MM.1S (cell line): ENCODE results near the gene LCLAT1.

Experiments
- EZH2 ChIP-seq: fragments of 300-600 bp; sonication (generic); optimal IDR thresholded peaks from 2 replicates; pipeline ENCODE3; 2017; ENCODE audit warnings: low read depth, mild to moderate bottlenecking, antibody characterized with exemption, low read length, mixed read lengths
- TF ChIP-seq, protein P1 (sequence below): fragments of 300-600 bp; sonication (generic); IDR thresholded peaks from 2 replicates; pipeline ENCODE4 v1.5.1; 2016; ENCODE audit warnings: antibody characterized with exemption, low read length, mixed read lengths

DNA sequence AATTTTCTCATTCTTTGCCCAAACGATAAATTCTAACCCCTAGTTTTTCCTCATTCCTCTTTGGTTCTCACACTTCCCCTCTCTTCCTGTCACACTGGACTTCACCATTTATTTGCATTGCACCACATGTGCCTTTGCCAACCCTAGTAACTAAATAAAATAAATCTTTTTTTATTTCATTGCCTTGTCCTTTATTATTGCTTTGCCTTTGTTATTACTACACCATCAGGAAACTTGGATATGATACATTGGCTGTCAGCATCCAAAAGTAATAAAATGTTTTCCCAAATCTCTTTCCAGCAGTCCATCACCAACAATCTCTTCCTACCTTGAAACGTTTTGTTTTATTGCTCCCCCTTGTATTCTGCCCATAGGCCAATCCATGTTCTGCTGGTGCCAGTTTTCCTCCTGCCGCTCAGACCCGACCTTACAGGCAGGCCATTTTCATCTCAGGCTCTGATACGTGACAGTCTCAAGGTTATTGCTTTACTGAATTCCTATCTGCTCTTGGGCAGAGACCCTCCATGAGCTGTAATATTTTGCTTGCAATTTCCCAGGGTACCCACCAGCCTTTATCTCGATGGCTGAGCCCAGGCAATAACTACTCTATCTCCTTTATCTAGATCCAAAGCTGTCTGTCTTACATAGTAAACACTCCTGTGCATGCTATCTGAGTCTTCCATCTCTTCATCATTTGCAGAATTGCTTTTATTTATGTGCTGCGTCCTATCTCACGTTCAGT, 19.3 kb upstream of the LCLAT1 start:
- TF ChIP-seq, protein P1, sequence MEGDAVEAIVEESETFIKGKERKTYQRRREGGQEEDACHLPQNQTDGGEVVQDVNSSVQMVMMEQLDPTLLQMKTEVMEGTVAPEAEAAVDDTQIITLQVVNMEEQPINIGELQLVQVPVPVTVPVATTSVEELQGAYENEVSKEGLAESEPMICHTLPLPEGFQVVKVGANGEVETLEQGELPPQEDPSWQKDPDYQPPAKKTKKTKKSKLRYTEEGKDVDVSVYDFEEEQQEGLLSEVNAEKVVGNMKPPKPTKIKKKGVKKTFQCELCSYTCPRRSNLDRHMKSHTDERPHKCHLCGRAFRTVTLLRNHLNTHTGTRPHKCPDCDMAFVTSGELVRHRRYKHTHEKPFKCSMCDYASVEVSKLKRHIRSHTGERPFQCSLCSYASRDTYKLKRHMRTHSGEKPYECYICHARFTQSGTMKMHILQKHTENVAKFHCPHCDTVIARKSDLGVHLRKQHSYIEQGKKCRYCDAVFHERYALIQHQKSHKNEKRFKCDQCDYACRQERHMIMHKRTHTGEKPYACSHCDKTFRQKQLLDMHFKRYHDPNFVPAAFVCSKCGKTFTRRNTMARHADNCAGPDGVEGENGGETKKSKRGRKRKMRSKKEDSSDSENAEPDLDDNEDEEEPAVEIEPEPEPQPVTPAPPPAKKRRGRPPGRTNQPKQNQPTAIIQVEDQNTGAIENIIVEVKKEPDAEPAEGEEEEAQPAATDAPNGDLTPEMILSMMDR: no peak
- TF ChIP-seq EZH2: no peak
